Kidney (tissue), 22 donors: ENCODE data around the gene AKIP1. TPM values are rescaled to one million over a fixed set of nuclear protein-coding genes. Genes with fewer than 3 reads are reported as not detected.

Experiments used
- DNase-seq, 5 donors: peaks; one replicate each; pipeline ENCODE4 v3.0.0-alpha.2; 2013 to 2020
- FAIRE-seq: peaks from 2 replicates; lab custom pipeline; 2012; peaks lifted over from hg19 to GRCh38; lab: Jason Lieb, UNC
- H3K27ac ChIP-seq, 2 donors: one replicate each; pipeline ENCODE4 v1.7.0; 2013; ENCODE audit warnings: low read depth in 2 of 2, low read length in 2 of 2, inconsistent platforms in 1 of 2
- H3K27me3 ChIP-seq: one replicate; pipeline ENCODE4 v1.7.1; 2013; ENCODE audit warnings: low read length, inconsistent platforms; ENCODE audit not compliant: control insufficient read depth, insufficient read depth
- H3K36me3 ChIP-seq, 3 donors: one replicate each; pipeline versions ENCODE4 v1.7.0 to v1.7.1; 2013; ENCODE audit warnings: low read length in 3 of 3, control low read depth in 1 of 3, inconsistent platforms in 1 of 3; ENCODE audit not compliant: insufficient read depth in 3 of 3, control insufficient read depth in 2 of 3
- H3K4me1 ChIP-seq, 3 donors: one replicate each; pipeline versions ENCODE4 v1.7.0 to v1.7.1; 2013; ENCODE audit warnings: low read length in 3 of 3, inconsistent platforms in 1 of 3, low read depth in 1 of 3; ENCODE audit not compliant: control insufficient read depth in 2 of 3, insufficient read depth in 2 of 3
- H3K4me3 ChIP-seq, 3 donors: one replicate each; pipeline versions ENCODE4 v1.7.0 to v1.8.1; 2013; ENCODE audit warnings: low read length in 3 of 3, control low read depth in 1 of 3, inconsistent platforms in 1 of 3
- H3K9ac ChIP-seq, 3 donors: one replicate each; pipeline versions ENCODE4 v1.7.0 to v1.7.1; 2013; ENCODE audit warnings: low read length in 3 of 3, control low read depth in 1 of 3, inconsistent platforms in 1 of 3
- H3K9me3 ChIP-seq, 3 donors: one replicate each; pipeline versions ENCODE4 v1.7.0 to v1.7.1; 2013; ENCODE audit warnings: low read length in 3 of 3, control low read depth in 1 of 3, inconsistent platforms in 1 of 3; ENCODE audit not compliant: control insufficient read depth in 2 of 3, insufficient read depth in 1 of 3
- CTCF ChIP-seq: IDR thresholded peaks from 3 replicates; pipeline ENCODE4 v1.5.1; 2012; ENCODE audit warnings: mild to moderate bottlenecking, moderate library complexity, borderline replicate concordance; ENCODE audit not compliant: insufficient read depth; ENCODE audit errors: extremely low read depth
- intact Hi-C: fragments of 100-400 bp; cut with DNase I; formaldehyde crosslinking; loops from one replicate; pipeline ENCODE4 v1.11.1; 2022
- long read RNA-seq, 10 donors: library from polyadenylated mRNA in 1 of 10; unstranded in 1 of 10; transcript quantifications; one replicate each; pipeline ENCODE4 v2.0.0 and lab custom pipeline, GENCODE V29; 2021 to 2026
- polyA plus RNA-seq: library from polyadenylated mRNA; stranded (reverse); fragments of 350-450 nt; fragmentation: Illumina TruSeq; extraction: RNeasy Lipid Tissue Mini Kit (QIAGEN cat#74804); gene quantifications from one replicate; pipeline ENCODE4 v1.2.3, GENCODE V29; 2014; ENCODE audit warnings: low read depth, low replicate concordance; ENCODE audit not compliant: insufficient read depth
- total RNA-seq: library from RNA; stranded (reverse); fragmentation: NEBNext Ultra II Directional; extraction: Animal tissue kit (Norgen Biotek cat#: 25700); gene quantifications from one replicate; pipeline ENCODE4 v1.2.1, GENCODE V29; 2021
- donor health status: control.
- donor health status: control.
- donor health status: control.
- donor health status: control.
- donor health status: control.
- donor health status: DM: yes; HTN: yes; CAD: no.
- donor health status: Normal renal cell carcinoma (clear cell type).

AKIP1 gene
- total RNA-seq (23.7 TPM), polyA plus RNA-seq (27.3 TPM)
- long read RNA-seq, donor 1, transcript AKIP1-204 (4 exons, 1,084 nt): major isoform, 5 of 6 reads
- long read RNA-seq, donor 1, partial matches to known transcripts: 0 of 6 reads
- long read RNA-seq, donor 1, other reads (novel, unspliced or antisense): 0 of 6 reads
- long read RNA-seq, donor 2, transcript AKIP1-204 (4 exons, 1,084 nt): major isoform, 7 of 9 reads
- long read RNA-seq, donor 2, partial matches to known transcripts: 0 of 9 reads
- long read RNA-seq, donor 2, other reads (novel, unspliced or antisense): 0 of 9 reads
- long read RNA-seq, donor 3, partial matches to known transcripts: 0 of 46 reads
- long read RNA-seq, donor 3, other reads (novel, unspliced or antisense): 38 of 46 reads
- long read RNA-seq, donor 4, partial matches to known transcripts: 0 of 7 reads
- long read RNA-seq, donor 4, other reads (novel, unspliced or antisense): 0 of 7 reads
- long read RNA-seq, donor 5, partial matches to known transcripts: 0 of 1 reads
- long read RNA-seq, donor 5, other reads (novel, unspliced or antisense): 0 of 1 reads
- long read RNA-seq, donor 6, partial matches to known transcripts: 0 of 8 reads
- long read RNA-seq, donor 6, other reads (novel, unspliced or antisense): 0 of 8 reads
- long read RNA-seq, donor 7, partial matches to known transcripts: 5 of 20 reads
- long read RNA-seq, donor 7, other reads (novel, unspliced or antisense): 5 of 20 reads
- long read RNA-seq, donor 8, transcript AKIP1-204 (4 exons, 1,084 nt): major isoform, 6 of 9 reads
- long read RNA-seq, donor 8, partial matches to known transcripts: 0 of 9 reads
- long read RNA-seq, donor 8, other reads (novel, unspliced or antisense): 0 of 9 reads
- long read RNA-seq, donor 9, transcript AKIP1-204 (4 exons, 1,084 nt): major isoform, 6 of 11 reads
- long read RNA-seq, donor 9, partial matches to known transcripts: 0 of 11 reads
- long read RNA-seq, donor 9, other reads (novel, unspliced or antisense): 0 of 11 reads
- long read RNA-seq, donor 10, partial matches to known transcripts: 0 of 3 reads
- long read RNA-seq, donor 10, other reads (novel, unspliced or antisense): 0 of 3 reads

GRCh38 chr11:8911029-8911823 lies at the start of gene AKIP1:
TSS of gene AKIP1 (plus strand) at chr11:8911189. CDS start at chr11:8911450, 261 bp downstream.
- Histone ChIP-seq H3K4me1 (peaks cover 0 to 12% (median 8%) of the 10 kb centered on the region in 3 donors), H3K27me3 (no peaks in the 10 kb centered on the region), H3K9ac (peak within 1 kb of the TSS; percentile 57 to 85 (median 58)), H3K9me3 (no peaks in the 10 kb centered on the region), H3K4me3 (peak within 1 kb of the TSS; percentile 69 to 84 (median 83)), H3K36me3 (no peaks in the 10 kb centered on the region), H3K27ac (peak within 1 kb of the TSS; percentile 75 to 82)
- no peak for TF ChIP-seq CTCF
- intact Hi-C loops: no loop called here
- FAIRE-seq: no peak
- peak; percentile 98 to 100 (median 99) for DNase-seq

GRCh38 chr11:8863838-8864237 lies 47.2 kb upstream of the AKIP1 start:
- Histone ChIP-seq H3K36me3 (no peaks in the 10 kb centered on the region), H3K9me3 (no peaks in the 10 kb centered on the region), H3K4me1 (peaks cover 0 to 2% (median 2%) of the 10 kb centered on the region in 3 donors), H3K9ac (no peak overlapping the region), H3K4me3 (no peak overlapping the region), H3K27me3 (no peaks in the 10 kb centered on the region), H3K27ac (no peak overlapping the region)
- no peak for TF ChIP-seq CTCF
- FAIRE-seq (no peak), DNase-seq (no peak)
- intact Hi-C loops: no loop called here

GRCh38 chr11:8865304-8865703 lies 45.7 kb upstream of the AKIP1 start:
- Histone ChIP-seq H3K9ac (peak overlapping the region in 1 of 3 donors; percentile 19), H3K4me3 (no peak overlapping the region), H3K27ac (no peak overlapping the region), H3K9me3 (no peaks in the 10 kb centered on the region), H3K27me3 (no peaks in the 10 kb centered on the region), H3K36me3 (no peaks in the 10 kb centered on the region), H3K4me1 (peaks cover 0 to 2% (median 0%) of the 10 kb centered on the region in 3 donors)
- intact Hi-C loops: no loop called here
- no peak for FAIRE-seq
- no peak for TF ChIP-seq CTCF
- no peak for DNase-seq
